HepG2 (cell line): ENCODE measurements around the gene FBXO2.

Experiments used
- ELF4 ChIP-seq: sonication (generic); formaldehyde crosslinking; IDR thresholded peaks from 2 replicates; pipeline ENCODE4 v1.5.0; 2020; ENCODE audit warnings: missing genetic modification reagents, mild to moderate bottlenecking, moderate library complexity, borderline replicate concordance
- FIP1L1 ChIP-seq: fragments of 200-400 bp; formaldehyde crosslinking; IDR thresholded peaks from 2 replicates; pipeline ENCODE4 v1.6.1; 2018; ENCODE audit warnings: low read depth, mild to moderate bottlenecking, low read length, moderate library complexity, borderline replicate concordance; ENCODE audit not compliant: insufficient read depth
- SP1 ChIP-seq, 2 experiments: fragments of 450-650 bp in 1 of 2; sonication (generic) in 1 of 2; formaldehyde crosslinking in 1 of 2; IDR thresholded peaks; 2 replicates each; pipeline versions ENCODE4 v1.4.0 to v1.6.1; 2016 to 2020; ENCODE audit warnings: missing genetic modification reagents in 1 of 2
- TF ChIP-seq, protein P1 (sequence below): sonication (generic); formaldehyde crosslinking; IDR thresholded peaks from 2 replicates; pipeline ENCODE4 v1.5.0; 2020; ENCODE audit warnings: missing genetic modification reagents
- TF ChIP-seq, protein P2 (sequence below): sonication (generic); formaldehyde crosslinking; IDR thresholded peaks from 2 replicates; pipeline ENCODE4 v1.5.0; 2020; ENCODE audit warnings: mild to moderate bottlenecking, missing genetic modification reagents, moderate library complexity

DNA sequence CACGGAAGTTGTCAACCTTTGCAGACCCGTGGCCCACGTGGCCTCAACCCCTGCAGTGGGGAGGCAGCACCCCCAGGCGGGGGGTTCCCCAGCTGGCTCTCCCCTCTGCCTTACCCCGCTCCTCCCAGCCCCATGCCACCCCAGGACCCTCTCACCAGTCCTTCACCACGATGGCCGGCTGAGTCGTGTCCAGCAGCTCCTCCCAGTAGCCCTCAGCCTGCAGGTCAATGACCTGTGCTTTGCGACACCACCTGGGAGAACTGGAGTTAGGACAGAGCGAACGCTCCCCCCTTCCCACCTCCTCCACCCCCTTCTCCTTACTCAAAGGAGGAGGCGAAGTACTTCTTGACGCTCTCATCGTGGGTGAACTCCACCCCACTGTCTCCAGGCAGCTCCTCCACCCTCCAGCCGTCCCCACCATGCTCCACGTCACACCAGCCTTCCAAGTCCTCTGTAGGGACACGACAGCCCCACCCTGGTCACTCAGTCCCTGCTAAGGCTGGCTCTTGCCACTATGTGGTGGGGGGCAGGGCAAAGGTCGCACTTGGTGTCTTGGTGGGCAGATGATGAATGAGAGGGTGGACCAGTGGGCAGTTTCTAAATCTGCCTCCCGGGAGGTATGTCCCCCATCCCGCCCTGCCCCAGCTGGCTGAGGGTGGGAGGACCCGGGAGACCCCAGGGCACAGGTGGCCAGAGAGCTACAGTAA lies 4.5 kb downstream of the FBXO2 start:
- TF ChIP-seq SP1 (IDR thresholded peaks at IDR 0.05), result no peak
- no peak for TF ChIP-seq SP1 (CRISPR knock-in tag; IDR thresholded peaks at IDR 0.05)
- TF ChIP-seq FIP1L1, result no peak
- TF ChIP-seq, protein P1, sequence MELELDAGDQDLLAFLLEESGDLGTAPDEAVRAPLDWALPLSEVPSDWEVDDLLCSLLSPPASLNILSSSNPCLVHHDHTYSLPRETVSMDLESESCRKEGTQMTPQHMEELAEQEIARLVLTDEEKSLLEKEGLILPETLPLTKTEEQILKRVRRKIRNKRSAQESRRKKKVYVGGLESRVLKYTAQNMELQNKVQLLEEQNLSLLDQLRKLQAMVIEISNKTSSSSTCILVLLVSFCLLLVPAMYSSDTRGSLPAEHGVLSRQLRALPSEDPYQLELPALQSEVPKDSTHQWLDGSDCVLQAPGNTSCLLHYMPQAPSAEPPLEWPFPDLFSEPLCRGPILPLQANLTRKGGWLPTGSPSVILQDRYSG (CRISPR knock-in tag), result no peak
- TF ChIP-seq, protein P2, sequence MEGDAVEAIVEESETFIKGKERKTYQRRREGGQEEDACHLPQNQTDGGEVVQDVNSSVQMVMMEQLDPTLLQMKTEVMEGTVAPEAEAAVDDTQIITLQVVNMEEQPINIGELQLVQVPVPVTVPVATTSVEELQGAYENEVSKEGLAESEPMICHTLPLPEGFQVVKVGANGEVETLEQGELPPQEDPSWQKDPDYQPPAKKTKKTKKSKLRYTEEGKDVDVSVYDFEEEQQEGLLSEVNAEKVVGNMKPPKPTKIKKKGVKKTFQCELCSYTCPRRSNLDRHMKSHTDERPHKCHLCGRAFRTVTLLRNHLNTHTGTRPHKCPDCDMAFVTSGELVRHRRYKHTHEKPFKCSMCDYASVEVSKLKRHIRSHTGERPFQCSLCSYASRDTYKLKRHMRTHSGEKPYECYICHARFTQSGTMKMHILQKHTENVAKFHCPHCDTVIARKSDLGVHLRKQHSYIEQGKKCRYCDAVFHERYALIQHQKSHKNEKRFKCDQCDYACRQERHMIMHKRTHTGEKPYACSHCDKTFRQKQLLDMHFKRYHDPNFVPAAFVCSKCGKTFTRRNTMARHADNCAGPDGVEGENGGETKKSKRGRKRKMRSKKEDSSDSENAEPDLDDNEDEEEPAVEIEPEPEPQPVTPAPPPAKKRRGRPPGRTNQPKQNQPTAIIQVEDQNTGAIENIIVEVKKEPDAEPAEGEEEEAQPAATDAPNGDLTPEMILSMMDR (CRISPR knock-in tag), result no peak
- no peak for TF ChIP-seq ELF4 (CRISPR knock-in tag)
